H1 (cell line): ENCODE data around the gene OR2F2. TPM values are rescaled to one million over a fixed set of nuclear protein-coding genes. Genes with fewer than 3 reads are reported as not detected.

Experiments
- CTCF ChIA-PET: fragments of 300-600 bp; sonication (Branson Sonifier 250); formaldehyde crosslinking; loops from one replicate; lab custom pipeline; 2021; ENCODE audit not compliant: partially characterized antibody; lab: Charles Lee
- POLR2A ChIA-PET: fragments of 300-600 bp; sonication (Branson Sonifier 250); formaldehyde crosslinking; loops from one replicate; lab custom pipeline; 2021; ENCODE audit warnings: inconsistent platforms; ENCODE audit not compliant: partially characterized antibody; lab: Charles Lee
- DNase-seq, 2 experiments: peaks; one replicate each; pipeline versions ENCODE4 v3.0.0 to v3.0.0-alpha.2; 2010 to 2022; ENCODE audit warnings: low spot score in 2 of 2, low read depth in 1 of 2, mixed read lengths in 1 of 2
- FAIRE-seq: peaks from 2 replicates; lab custom pipeline; 2011; peaks lifted over from hg19 to GRCh38; lab: Jason Lieb, UNC
- H2AFZ ChIP-seq: 2 replicates; pipeline ENCODE4 v1.8.1; 2012; ENCODE audit warnings: low read length, inconsistent platforms
- H2AK5ac ChIP-seq: 2 replicates; pipeline ENCODE4 v1.6.1; 2013; ENCODE audit warnings: low read depth, low read length
- H2BK120ac ChIP-seq: replicated peaks from 2 replicates; pipeline ENCODE3; 2013; ENCODE audit warnings: low read depth, low read length, inconsistent platforms
- H2BK12ac ChIP-seq: 2 replicates; pipeline ENCODE4 v1.6.1; 2013; ENCODE audit warnings: low read depth, low read length
- H2BK15ac ChIP-seq: 2 replicates; pipeline ENCODE4 v1.6.1; 2013; ENCODE audit warnings: low read length
- H2BK20ac ChIP-seq: 2 replicates; pipeline ENCODE4 v1.6.1; 2013; ENCODE audit warnings: low read length
- H2BK5ac ChIP-seq: 2 replicates; pipeline ENCODE4 v1.6.1; 2013; ENCODE audit warnings: low read depth, low read length
- H3K14ac ChIP-seq: 2 replicates; pipeline ENCODE4 v1.6.1; 2013; ENCODE audit warnings: inconsistent platforms; ENCODE audit not compliant: insufficient read length
- H3K18ac ChIP-seq: 2 replicates; pipeline ENCODE4 v1.6.1; 2013; ENCODE audit warnings: low read length; ENCODE audit errors: extremely low read depth
- H3K23ac ChIP-seq: 2 replicates; pipeline ENCODE4 v1.6.1; 2013; ENCODE audit warnings: inconsistent platforms; ENCODE audit not compliant: insufficient read length
- H3K23me2 ChIP-seq: 2 replicates; pipeline ENCODE4 v1.6.1; 2013; ENCODE audit warnings: low read depth, low read length
- H3K27ac ChIP-seq: 2 replicates; pipeline ENCODE4 v1.6.1; 2011; ENCODE audit warnings: low read depth, low read length, inconsistent platforms
- H3K27me3 ChIP-seq, 4 experiments: replicated peaks in 1 of 4; 1 replicate in 1 of 4; 2 replicates in 3 of 4; pipeline versions ENCODE4 v1.6.1 to v1.8.1; 2011 to 2013; ENCODE audit warnings: low read length in 3 of 4, mild to moderate bottlenecking in 3 of 4, inconsistent platforms in 2 of 4, mixed read lengths in 2 of 4, moderate library complexity in 1 of 4; ENCODE audit not compliant: control insufficient read depth in 3 of 4, insufficient read depth in 3 of 4; ENCODE audit errors: extremely low read depth in 1 of 4
- H3K36me3 ChIP-seq, 4 experiments: 2 replicates each; pipeline versions ENCODE4 v1.6.1 to v1.8.1; 2011 to 2013; ENCODE audit warnings: mild to moderate bottlenecking in 4 of 4, low read length in 3 of 4, moderate library complexity in 2 of 4, control low read depth in 1 of 4, inconsistent platforms in 1 of 4; ENCODE audit not compliant: insufficient read depth in 4 of 4, control insufficient read depth in 2 of 4
- H3K4ac ChIP-seq: replicated peaks from 2 replicates; pipeline ENCODE3; 2013; ENCODE audit warnings: low read length, low read depth, mixed read lengths, inconsistent platforms; ENCODE audit not compliant: insufficient read length
- H3K4me1 ChIP-seq, 4 experiments: replicated peaks in 1 of 4; 1 replicate in 1 of 4; 2 replicates in 3 of 4; pipeline versions ENCODE4 v1.6.1 to v1.8.1; 2011 to 2013; ENCODE audit warnings: low read length in 3 of 4, inconsistent platforms in 2 of 4, mixed read lengths in 1 of 4; ENCODE audit not compliant: insufficient read depth in 4 of 4, control insufficient read depth in 3 of 4
- H3K4me2 ChIP-seq, 2 experiments: 2 replicates each; pipeline versions ENCODE4 v1.6.1 to v1.8.1; 2011 to 2013; ENCODE audit warnings: low read depth in 2 of 2, low read length in 2 of 2, control low read depth in 1 of 2, inconsistent platforms in 1 of 2, mild to moderate bottlenecking in 1 of 2; ENCODE audit not compliant: insufficient read depth in 1 of 2
- H3K4me3 ChIP-seq, 4 experiments: fragments of 200-600, 300-600 bp in 1 of 4; sonication (generic), shearing (Covaris generic), sonication (Bioruptor Twin) in 1 of 4; 2 replicates each; pipeline versions ENCODE4 v1.5.1 to v1.8.1; 2011 to 2016; ENCODE audit warnings: low read length in 4 of 4, low read depth in 3 of 4, control low read depth in 2 of 4, inconsistent platforms in 2 of 4, mild to moderate bottlenecking in 2 of 4, mixed read lengths in 1 of 4, moderate library complexity in 1 of 4; ENCODE audit not compliant: insufficient read depth in 2 of 4; ENCODE audit errors: extremely low read depth in 1 of 4
- H3K56ac ChIP-seq: replicated peaks from 2 replicates; pipeline ENCODE3; 2013; ENCODE audit warnings: low read depth, mild to moderate bottlenecking, mixed read lengths, low read length, inconsistent platforms; ENCODE audit not compliant: insufficient read length
- H3K79me1 ChIP-seq: 2 replicates; pipeline ENCODE4 v1.6.1; 2013; ENCODE audit warnings: low read depth, low read length, control low read depth
- H3K79me2 ChIP-seq, 2 experiments: 2 replicates each; pipeline versions ENCODE4 v1.6.1 to v1.8.1; 2012 to 2013; ENCODE audit warnings: low read length in 2 of 2, mild to moderate bottlenecking in 2 of 2, inconsistent platforms in 1 of 2; ENCODE audit not compliant: insufficient read depth in 2 of 2, control insufficient read depth in 1 of 2
- H3K9ac ChIP-seq, 4 experiments: replicated peaks in 1 of 4; 1 replicate in 1 of 4; 2 replicates in 3 of 4; pipeline versions ENCODE4 v1.6.1 to v1.8.1; 2011 to 2013; ENCODE audit warnings: low read depth in 3 of 4, low read length in 3 of 4, control low read depth in 2 of 4, mild to moderate bottlenecking in 2 of 4, moderate library complexity in 2 of 4, inconsistent platforms in 1 of 4; ENCODE audit errors: extremely low read depth in 1 of 4
- H3K9me3 ChIP-seq, 2 experiments: 2 replicates each; pipeline versions ENCODE4 v1.6.1 to v1.8.1; 2012 to 2013; ENCODE audit warnings: mild to moderate bottlenecking in 2 of 2, moderate library complexity in 2 of 2, control low read depth in 1 of 2, inconsistent platforms in 1 of 2, low read depth in 1 of 2, low read length in 1 of 2, mixed read lengths in 1 of 2; ENCODE audit not compliant: insufficient read depth in 2 of 2
- H4K20me1 ChIP-seq, 2 experiments: replicated peaks in 1 of 2; 2 replicates each; pipeline versions ENCODE3 to v1.8.1; 2011 to 2013; ENCODE audit warnings: inconsistent platforms in 2 of 2, low read length in 2 of 2, mild to moderate bottlenecking in 1 of 2; ENCODE audit not compliant: insufficient read depth in 2 of 2, control insufficient read depth in 1 of 2
- H4K5ac ChIP-seq: 2 replicates; pipeline ENCODE4 v1.6.1; 2013; ENCODE audit warnings: low read length, low read depth, mixed read lengths, inconsistent platforms; ENCODE audit not compliant: insufficient read length
- H4K8ac ChIP-seq: 2 replicates; pipeline ENCODE4 v1.8.0; 2013; ENCODE audit warnings: mild to moderate bottlenecking, moderate library complexity, low read length, inconsistent platforms; ENCODE audit not compliant: insufficient read depth; ENCODE audit errors: extremely low read depth
- H4K91ac ChIP-seq: replicated peaks from 2 replicates; pipeline ENCODE3; 2013; ENCODE audit warnings: low read length, mixed read lengths, inconsistent platforms; ENCODE audit not compliant: insufficient read length
- BCL11A ChIP-seq, 2 experiments: IDR thresholded peaks; one replicate each; pipeline ENCODE4 v1.6.1; 2011; ENCODE audit warnings: low read depth in 2 of 2, low read length in 2 of 2, mild to moderate bottlenecking in 2 of 2
- CTBP2 ChIP-seq: IDR thresholded peaks from 2 replicates; pipeline ENCODE4 v1.7.0; 2011; ENCODE audit warnings: borderline replicate concordance, mild to moderate bottlenecking, moderate library complexity, mixed read lengths, low read length; ENCODE audit not compliant: insufficient read depth, insufficient read length
- GTF2F1 ChIP-seq: IDR thresholded peaks from 2 replicates; pipeline ENCODE4 v1.6.1; 2012; ENCODE audit warnings: low read depth, low read length, improper control_type of control experiment, borderline replicate concordance
- KDM5A ChIP-seq: fragments of 200-600 bp; IDR thresholded peaks from 2 replicates; pipeline ENCODE4 v1.7.1; 2012; ENCODE audit warnings: mild to moderate bottlenecking, low read length, inconsistent platforms, mixed read lengths
- MAFK ChIP-seq: IDR thresholded peaks from 2 replicates; pipeline ENCODE4 v1.6.1; 2012; ENCODE audit warnings: low read depth, mild to moderate bottlenecking, improper control_type of control experiment, low read length
- PHF8 ChIP-seq: fragments of 200-600 bp; sonication (generic); conservative IDR thresholded peaks from 2 replicates; pipeline ENCODE4 v1.7.1; 2012; ENCODE audit warnings: low read depth, mild to moderate bottlenecking, inconsistent platforms, low read length, moderate library complexity
- SRF ChIP-seq: IDR thresholded peaks from 2 replicates; pipeline ENCODE4 v1.6.1; 2011; ENCODE audit warnings: mild to moderate bottlenecking, low read depth, low read length, moderate library complexity
- SUZ12 ChIP-seq: fragments of 200-600 bp; sonication (generic); IDR thresholded peaks from 2 replicates; pipeline ENCODE4 v1.6.1; 2012; ENCODE audit warnings: mild to moderate bottlenecking, inconsistent platforms, low read length, moderate library complexity, mixed read lengths
- TCF12 ChIP-seq: IDR thresholded peaks from 2 replicates; pipeline ENCODE4 v1.6.1; 2011; ENCODE audit warnings: low read depth, mild to moderate bottlenecking, low read length
- WGBS, 2 experiments: shearing (Covaris generic) in 1 of 2; methylation state at CpG; one replicate each; pipeline versions ENCODE4 v1.1.6 to v1.1.7; 2013 to 2015; ENCODE audit warnings: low lambda C conversion rate in 2 of 2, mixed read lengths in 2 of 2, inconsistent platforms in 1 of 2, low coverage in 1 of 2, missing lambda C conversion rate in 1 of 2; ENCODE audit not compliant: insufficient replicate concordance in 2 of 2, insufficient coverage in 1 of 2, insufficient read length in 1 of 2; ENCODE audit errors: extremely low coverage in 1 of 2, missing lambda C conversion rate in 1 of 2; 5-methylcytosine and 5-hydroxymethylcytosine counted together
- polyA plus RNA-seq, 7 experiments: library from polyadenylated mRNA; depleted of rRNA in 3 of 7; stranded (reverse) in 5 of 7; unstranded in 2 of 7; fragments of >200 nt in 5 of 7; fragments of 200-250 nt in 2 of 7; gene quantifications; 1 replicate in 5 of 7; 2 replicates in 1 of 7; 4 replicates in 1 of 7; pipeline versions ENCODE4 v1.2.1 to v1.2.3, GENCODE V29; 2011 to 2013; ENCODE audit warnings: missing spikeins in 2 of 7, mixed read lengths in 2 of 7
- total RNA-seq: library from RNA; stranded (reverse); fragmentation: NEBNext Ultra II Directional; extraction: Animal tissue kit (Norgen Biotek cat#: 25700); gene quantifications from 2 replicates; pipeline ENCODE4 v1.2.1, GENCODE V29; 2021
- TF ChIP-seq, protein P1 (sequence below), 3 experiments: IDR thresholded peaks; 1 replicate in 2 of 3; 2 replicates in 1 of 3; pipeline versions ENCODE4 v1.5.1 to v1.6.1; 2011; ENCODE audit warnings: low read length in 3 of 3, mild to moderate bottlenecking in 3 of 3, inconsistent platforms in 2 of 3, low read depth in 1 of 3, moderate library complexity in 1 of 3; ENCODE audit not compliant: insufficient read depth in 1 of 3; ENCODE audit errors: control extremely low read depth in 1 of 3
- TF ChIP-seq, protein P2 (sequence below): IDR thresholded peaks from 2 replicates; pipeline ENCODE4 v1.6.1; 2012; ENCODE audit warnings: inconsistent platforms

OR2F2 gene
- total and polyA plus RNA-seq, 2 of the 8 experiments (the other 6 are each of a cell fraction or from before 2014, with no cell fraction given): not detected

- Histone ChIP-seq H4K8ac (no peak overlapping the region), H3K4me3 (no peak overlapping the region), H2BK12ac (no peak overlapping the region), H3K56ac (no peak overlapping the region), H2BK20ac (no peak overlapping the region), H3K9ac (no peak overlapping the region), H2AFZ (no peak overlapping the region), H3K4me1 (peaks cover 0 to 3% (median 0%) of the 10 kb centered on the region in 4 experiments; a peak in 1 of 7 replicates), H3K4ac (no peak overlapping the region), H3K79me1 (no peaks in the 10 kb centered on the region), H3K9me3 (no peaks in the 10 kb centered on the region), H3K23ac (no peak overlapping the region), H3K4me2 (no peak overlapping the region), H3K23me2 (no peaks in the 10 kb centered on the region), H3K79me2 (no peaks in the 10 kb centered on the region), H2BK5ac (no peak overlapping the region), H3K18ac (no peak overlapping the region), H4K20me1 (no peaks in the 10 kb centered on the region), H3K27me3 (no peaks in the 10 kb centered on the region), H4K5ac (no peak overlapping the region), H2BK15ac (no peak overlapping the region), H3K14ac (no peak overlapping the region), H3K27ac (no peak overlapping the region), H3K36me3 (no peaks in the 10 kb centered on the region), H2BK120ac (no peak overlapping the region), H4K91ac (no peak overlapping the region), H2AK5ac (no peak overlapping the region)
- CTCF ChIA-PET: no interaction called here
- POLR2A ChIA-PET: no interaction called here
- WGBS, 2 experiments: 89% methylated on average over 3 of the region's 3 CpGs; no CpG with 5 or more reads in 1 of the 2 experiments
- no peak for DNase-seq
- FAIRE-seq: no peak
- TF ChIP-seq SUZ12: no peak
- TF ChIP-seq, protein P1, sequence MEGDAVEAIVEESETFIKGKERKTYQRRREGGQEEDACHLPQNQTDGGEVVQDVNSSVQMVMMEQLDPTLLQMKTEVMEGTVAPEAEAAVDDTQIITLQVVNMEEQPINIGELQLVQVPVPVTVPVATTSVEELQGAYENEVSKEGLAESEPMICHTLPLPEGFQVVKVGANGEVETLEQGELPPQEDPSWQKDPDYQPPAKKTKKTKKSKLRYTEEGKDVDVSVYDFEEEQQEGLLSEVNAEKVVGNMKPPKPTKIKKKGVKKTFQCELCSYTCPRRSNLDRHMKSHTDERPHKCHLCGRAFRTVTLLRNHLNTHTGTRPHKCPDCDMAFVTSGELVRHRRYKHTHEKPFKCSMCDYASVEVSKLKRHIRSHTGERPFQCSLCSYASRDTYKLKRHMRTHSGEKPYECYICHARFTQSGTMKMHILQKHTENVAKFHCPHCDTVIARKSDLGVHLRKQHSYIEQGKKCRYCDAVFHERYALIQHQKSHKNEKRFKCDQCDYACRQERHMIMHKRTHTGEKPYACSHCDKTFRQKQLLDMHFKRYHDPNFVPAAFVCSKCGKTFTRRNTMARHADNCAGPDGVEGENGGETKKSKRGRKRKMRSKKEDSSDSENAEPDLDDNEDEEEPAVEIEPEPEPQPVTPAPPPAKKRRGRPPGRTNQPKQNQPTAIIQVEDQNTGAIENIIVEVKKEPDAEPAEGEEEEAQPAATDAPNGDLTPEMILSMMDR (IDR thresholded peaks at IDR 0.05; ENCODE audit: control extremely low read depth in 1 of 3, insufficient read depth in 1 of 3, low read depth in 1 of 3, low read length in 3 of 3): no peak
- no peak for TF ChIP-seq MAFK
- no peak for TF ChIP-seq SRF
- no peak for TF ChIP-seq PHF8
- no peak for TF ChIP-seq TCF12
- TF ChIP-seq KDM5A: no peak
- no peak for TF ChIP-seq CTBP2
- TF ChIP-seq BCL11A (IDR thresholded peaks at IDR 0.05; ENCODE audit: low read depth in 2 of 2, low read length in 2 of 2): no peak
- TF ChIP-seq GTF2F1: no peak
- TF ChIP-seq, protein P2, sequence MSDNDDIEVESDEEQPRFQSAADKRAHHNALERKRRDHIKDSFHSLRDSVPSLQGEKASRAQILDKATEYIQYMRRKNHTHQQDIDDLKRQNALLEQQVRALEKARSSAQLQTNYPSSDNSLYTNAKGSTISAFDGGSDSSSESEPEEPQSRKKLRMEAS: no peak
Observed at GRCh38 chr7:143953421-143953820, 18.4 kb downstream of the OR2F2 start.
